GM19351 (cell line): Measurements from ENCODE around the gene INS.

Source experiments
- ATAC-seq: cut with Tn5 transposase; IDR thresholded peaks from one replicate; pipeline ENCODE4 v1.9.1; 2021; ENCODE audit warnings: mild to moderate bottlenecking, moderate library complexity; ENCODE audit not compliant: unreplicated experiment

The INS gene

DNA sequence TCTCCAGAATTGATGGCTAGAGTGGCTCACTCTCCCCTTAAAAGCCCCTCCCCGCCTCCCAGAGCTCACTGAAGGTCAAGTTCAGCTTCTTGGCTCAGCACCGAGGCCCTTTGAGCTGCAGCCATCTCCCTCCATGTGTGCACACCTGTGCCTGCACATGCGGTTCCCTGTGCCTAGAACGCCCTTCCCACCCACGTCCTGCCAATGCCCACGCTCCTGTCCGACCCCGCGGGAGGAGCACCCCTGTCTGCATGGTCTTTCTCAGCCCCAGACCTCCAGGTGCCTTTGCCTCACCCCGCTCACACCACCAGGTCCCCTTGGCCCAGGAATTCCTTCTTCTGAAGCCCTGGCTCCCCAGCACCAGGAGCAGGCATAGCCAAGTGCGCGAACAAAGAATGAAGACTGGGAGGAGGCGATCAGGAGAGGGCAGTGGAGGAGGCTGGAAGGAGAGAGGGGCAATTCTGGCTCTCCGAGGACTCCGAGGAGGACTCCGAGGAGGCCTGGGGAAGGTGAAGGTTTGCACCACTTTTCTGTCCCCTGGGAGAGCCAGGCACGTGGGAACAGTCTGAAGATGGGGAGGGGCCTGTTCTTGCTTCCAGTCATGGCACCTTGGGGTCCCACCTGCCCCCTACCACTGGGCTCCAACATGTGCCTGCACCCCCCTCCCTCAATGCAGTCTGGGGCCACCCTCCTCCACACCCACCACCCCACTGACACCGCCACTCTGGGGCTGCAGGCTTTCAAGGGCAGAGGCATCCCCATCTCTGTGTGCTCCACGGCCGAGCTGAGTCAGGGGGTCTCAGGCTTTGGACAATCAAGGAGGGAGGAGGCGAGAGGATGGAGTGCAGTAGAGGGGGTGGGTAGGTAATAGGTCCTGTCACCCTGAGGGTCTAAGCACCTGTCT, 39.5 kb downstream of the INS start:
- no peak for ATAC-seq

- no peak for ATAC-seq
Observed at GRCh38 chr11:2120359-2121100, 40.5 kb downstream of the INS start.

DNA sequence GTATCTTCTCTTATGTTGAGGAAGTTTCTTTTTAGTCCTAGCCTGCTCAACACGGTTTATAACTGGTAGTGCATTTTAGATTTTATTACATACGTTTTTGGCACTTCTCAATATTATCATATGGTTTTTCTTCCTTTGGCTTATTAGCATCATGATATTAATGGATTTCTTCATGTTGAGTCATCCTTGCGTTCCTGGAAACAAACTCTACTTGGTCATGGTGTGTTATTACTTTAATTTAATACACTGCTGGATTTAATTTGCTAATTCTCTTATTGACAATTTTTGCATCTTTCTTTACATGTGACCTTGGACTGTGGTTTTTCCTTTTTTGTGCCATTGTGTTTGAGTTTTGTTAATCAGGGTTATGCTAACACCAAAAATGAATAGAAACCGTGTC, 42.3 kb downstream of the INS start:
- no peak for ATAC-seq

DNA sequence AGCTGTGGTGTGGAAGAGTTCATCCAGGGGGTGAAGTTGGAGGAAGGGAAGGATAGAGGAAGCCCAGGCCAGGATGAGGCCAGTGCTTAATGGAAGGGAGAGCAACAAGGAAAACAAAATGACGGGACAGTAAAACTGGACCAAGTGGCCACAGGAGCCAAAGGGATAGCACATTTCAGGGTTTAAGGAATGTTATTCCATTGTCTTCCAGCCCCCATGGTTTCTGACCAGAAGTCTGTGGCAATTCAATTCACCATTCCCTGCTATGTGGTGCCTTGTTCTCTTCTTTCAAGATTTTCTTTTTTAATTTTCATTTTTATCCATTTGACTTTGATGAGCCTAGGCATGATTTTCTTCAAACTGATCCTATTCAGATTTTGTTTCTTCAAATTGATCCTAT, 44.3 kb downstream of the INS start:
- no peak for ATAC-seq

GRCh38 chr11:2115308-2115707, 45.7 kb downstream of the INS start:
- ATAC-seq, result no peak

DNA sequence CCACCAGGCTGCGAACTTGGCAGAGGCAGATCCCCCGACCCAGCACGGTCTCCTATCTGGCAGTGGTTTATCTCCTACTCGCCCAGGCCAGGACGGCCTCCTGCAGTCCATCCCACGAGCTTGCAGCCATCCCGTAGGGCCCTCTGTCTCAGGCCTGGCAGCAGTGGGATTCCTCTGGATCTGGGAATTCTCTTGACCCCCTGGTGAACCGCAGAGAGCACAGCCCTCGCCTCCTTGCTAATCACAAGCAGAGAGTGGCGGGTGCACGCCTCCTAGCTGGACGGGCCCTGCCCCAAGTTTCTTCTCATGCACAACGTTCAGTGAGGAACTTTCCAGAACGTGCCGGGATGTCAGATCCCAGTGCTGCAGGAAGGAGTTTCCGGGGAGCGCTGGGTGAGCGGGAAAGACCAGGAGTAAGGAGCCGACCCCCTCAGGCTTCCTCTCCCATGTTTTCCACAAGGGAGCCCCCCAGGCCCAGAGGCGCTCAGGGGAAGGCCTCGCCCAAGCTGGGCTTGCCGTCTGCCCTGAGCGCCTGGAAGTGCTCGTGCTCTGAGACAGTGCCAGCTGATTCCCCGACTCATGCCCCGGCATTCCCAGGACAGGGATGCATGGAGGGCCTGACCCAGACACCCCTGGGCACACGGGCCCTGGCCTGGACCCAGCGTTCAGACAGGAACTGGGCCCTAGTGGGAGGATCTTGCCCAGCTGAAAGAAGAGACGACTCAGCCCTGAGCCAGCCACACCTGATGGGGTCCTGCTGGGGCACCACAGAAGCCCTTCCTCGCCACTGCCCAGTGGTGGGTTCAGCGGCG, 46.4 kb downstream of the INS start:
- ATAC-seq, result no peak

DNA sequence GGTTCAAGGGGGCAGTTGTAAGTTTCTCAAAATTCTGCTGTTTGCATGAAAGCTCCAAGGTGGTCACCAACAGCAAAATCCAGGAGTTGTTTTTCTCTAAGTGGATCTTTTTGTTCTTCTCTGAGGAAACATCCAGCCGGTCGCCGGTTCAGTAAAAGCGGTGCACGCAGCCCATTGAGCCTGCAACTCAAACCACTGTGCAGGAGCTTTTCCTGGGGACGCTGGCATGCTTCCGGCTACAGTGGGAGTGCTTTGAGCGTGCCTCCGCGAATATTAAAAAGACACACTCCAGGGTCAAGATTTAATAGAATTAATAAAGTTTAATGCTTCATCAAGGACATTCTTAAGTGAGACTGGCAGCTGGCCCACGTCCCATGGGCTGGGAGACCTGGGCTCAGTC, 47.2 kb downstream of the INS start:
- ATAC-seq, result no peak

- no peak for ATAC-seq
Observed at GRCh38 chr11:2110521-2110920, 50.5 kb downstream of the INS start.
